ENCODE data around the gene ITGAL. TPM values are rescaled to one million over a fixed set of nuclear protein-coding genes. Genes with fewer than 3 reads are reported as not detected.
"Not testable (repeated sequence)": the region's sequence is repeated elsewhere in the genome, so short reads cannot be mapped to it uniquely, and the experiment has no call there.

Gene ITGAL
- total RNA-seq, 1 donor from 2014 or later, result 3.1 TPM

DNA sequence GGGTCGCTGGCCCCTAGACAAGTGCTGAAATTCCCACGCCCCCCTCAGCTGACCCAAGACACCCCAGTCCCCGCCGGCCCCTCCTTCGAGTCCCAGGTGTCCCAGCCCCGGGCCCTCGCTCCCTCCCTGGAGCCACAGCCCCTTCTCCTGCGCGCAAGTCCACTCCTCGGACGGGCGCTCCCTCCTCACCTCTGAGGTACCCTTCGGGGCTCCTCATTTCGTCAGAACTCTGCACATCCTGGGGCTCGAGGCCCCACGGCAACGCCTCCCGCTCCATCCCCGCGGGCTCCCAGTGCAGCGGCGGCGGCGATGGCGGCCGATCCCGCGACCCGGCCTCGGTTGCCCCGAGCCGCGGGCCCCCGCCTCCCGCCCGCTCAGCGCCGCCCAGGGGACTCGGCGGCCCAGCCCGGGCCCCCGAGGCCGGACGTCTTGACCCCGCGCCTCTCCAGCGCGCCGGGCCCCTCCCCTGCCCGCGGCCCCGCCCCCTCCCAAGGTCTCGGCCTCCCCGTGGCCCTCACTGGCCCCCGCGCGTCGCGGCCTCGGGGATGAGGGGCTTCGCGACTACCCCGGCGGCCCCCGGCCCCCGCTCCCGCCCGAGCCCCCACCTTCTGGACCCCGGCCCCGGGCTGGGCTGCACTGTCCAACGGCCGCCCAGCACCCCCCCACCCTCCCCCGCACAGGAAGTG lies 53.7 kb downstream of the ITGAL start, which contains the start of gene ZNF768:
Gene ZNF768 (minus strand): TSS at position 430 of the 686 bp plus-strand sequence. CDS start 153 bp downstream, at position 277.
- peak; percentile 31 for DNase-seq (ENCODE audit: low spot score)

DNA sequence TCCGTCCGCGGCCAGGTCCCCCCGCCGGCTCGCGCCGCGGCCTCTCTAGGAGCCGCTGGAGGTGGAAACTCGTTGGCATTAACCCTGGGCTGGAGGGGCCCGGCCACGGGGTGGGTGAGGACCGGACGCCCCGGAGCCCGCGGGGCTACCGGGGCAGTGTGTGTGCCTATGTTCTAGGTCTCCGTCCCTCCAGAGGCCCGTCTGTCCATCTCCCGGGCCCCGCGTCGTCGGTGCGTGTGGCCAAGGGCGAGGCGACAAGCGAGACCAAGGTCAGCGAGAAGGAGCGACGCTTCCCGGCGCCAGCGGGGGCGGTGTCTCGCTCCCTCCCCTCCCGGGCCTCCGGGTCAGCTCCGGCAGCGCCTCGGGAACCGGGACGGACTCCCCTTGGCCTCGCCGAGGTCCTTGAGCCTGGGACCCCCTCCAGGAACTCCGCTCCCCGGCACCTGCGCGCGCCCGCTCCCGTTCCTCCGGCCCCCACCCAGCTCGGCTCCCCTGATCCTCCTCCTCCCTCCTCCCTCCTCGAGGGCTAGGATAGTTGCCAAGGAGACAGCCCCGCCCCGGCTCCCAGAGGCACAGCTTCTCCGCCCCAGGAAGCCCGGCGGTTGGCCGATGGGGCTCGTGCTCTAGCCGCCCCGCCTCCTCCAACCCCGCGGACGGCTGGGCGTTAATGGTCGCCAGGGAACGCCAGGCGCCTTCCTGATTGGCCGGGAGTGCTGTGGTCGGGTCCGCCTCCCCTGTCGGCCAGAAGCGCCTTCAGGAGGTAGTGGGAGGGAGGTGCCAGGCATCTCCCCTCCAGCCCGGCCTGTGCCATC lies 54.5 kb downstream of the ITGAL start:
- peak; percentile 99 for DNase-seq (ENCODE audit: low spot score)

DNA sequence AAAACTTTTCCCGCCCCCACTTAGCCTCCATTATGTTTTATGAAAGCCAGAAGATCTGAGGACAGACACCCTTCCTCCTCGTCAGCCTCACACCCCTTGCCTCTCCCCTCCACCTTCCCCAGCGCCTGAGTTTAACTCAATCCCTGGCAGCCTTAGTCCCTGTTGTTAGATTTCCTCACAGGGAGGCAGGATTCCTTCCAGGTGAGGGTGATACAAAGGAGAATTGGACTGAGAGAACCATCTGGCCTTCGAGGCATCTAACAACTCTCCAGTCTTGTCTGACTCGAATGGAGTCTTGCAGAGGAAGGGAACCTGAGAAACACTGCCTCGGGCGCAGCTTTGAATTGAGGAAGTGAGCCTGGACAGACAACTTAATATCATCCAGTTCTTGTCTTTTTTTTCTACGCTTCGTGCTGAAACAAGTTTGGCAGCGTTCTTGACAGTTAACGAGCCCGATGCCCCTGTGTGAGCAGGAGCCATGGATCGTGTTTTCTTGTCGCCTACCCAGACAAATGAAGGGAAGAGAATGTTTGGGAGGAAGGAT lies 55.2 kb downstream of the ITGAL start:
- peak; percentile 89 for DNase-seq (ENCODE audit: low spot score)

DNA sequence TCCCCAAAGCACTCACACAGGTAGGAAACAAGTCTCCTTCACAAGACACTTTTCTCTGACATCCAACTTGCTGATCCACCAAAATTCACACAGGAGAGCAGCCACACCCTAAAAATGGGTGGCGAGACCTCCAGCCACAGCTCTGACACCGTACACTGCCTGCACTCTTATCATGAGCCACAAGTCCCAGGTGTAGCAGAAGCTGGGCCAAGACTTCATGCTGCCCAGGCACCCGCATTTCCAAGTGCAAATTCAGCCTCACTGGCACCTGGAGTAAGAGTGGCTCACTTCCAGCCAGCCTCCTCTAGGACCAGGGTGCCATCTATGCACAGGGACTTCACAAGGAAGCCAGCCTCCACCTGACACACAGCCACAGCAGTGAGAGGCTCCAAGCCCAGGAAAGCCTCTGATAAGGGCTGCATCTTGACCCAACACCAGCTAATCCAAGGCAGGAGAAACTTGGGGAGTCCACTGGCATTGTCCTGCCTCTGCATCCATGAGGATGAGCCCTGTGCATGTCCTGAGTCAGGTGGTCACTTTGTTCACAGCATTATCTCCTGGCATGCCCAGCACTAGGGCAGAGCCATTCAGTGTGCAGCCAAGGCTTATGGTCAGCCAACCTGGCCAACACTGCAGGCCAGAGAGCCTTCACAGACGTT lies 56.4 kb downstream of the ITGAL start:
- DNase-seq (ENCODE audit: low spot score), result no peak

DNA sequence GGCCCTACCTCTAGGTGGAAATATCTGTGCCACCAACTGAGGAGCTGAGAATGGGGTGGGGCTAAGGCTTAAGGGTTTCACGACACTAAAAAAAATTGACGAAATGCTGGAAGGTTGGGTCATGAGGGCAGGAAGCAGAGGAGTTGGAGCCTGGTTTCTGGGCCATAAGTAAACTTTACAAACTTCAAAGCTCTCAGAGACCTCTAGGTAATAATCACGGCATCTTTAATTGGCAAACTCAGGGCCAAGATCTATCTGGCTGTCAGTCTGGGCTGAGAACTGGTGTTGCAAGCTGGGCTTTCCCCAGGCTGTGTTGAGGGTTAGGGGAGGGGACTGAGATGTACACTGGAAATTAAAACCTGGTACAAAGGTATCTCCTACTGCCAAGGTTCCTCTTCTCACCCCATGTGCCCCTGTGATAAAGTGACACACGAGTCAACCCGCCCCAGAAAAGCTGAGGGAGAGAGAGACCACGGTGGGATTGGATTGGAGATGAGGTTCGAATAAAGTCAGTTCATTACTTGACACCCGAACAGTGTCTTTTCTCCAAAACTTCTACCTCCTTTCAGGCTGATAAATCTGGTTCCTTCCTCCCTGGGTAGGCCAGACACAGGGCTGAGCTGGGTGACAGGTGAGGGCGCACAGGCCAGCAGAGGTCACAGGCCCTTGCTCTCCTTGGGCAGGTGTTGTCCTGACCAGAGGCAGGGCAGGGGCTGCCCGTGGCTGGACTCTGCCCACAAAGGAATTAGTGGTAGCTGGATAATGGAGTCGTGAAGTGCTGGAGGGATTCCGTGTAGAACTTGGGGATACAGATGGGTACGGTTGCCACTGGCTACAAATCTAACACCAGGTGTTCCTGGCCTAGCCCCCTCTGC lies 57.9 kb downstream of the ITGAL start:
- no peak for DNase-seq (ENCODE audit: low spot score)

DNA sequence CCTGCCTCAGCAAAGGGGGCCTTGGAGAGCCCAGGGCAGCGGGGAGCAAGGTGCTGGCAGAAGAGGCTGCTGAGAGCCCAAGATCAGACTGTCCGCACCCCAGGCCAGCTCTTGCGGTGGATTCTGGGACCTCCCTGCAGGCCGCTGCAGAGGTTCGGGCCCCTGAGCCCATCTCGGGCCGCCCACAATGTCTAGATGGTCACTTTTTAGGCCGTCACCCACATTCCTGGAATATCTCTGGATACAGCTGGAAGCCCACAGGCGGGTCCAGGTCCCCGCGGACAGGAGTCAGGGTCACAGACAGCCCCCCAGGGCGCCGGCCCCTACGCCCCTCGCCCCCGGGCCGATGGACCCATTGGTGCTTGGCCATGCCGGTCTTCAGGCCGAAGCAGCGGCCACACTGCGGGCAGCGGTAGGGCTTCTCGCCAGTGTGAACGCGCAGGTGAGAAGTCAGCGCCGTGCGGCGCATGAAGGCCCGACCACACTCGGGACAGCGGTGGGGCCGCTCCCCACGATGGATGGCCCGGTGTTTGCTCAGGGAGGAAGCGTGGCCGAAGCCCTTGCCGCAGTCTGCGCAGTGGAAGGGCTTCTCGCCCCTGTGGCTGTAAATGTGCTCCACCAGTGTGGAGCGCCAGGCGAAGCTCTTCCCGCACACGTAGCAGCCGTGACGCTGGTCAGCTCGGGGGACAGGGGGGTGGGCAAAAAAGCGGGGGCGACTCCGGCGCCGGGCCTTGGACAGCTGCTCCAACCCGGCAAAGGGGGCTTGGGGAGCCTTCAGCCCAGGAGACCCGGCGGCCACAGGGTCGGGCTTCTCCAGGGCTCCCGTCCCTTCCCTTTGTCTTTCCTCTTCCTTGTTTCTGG lies 60.0 kb downstream of the ITGAL start:
- no peak for DNase-seq (ENCODE audit: low spot score)

DNA sequence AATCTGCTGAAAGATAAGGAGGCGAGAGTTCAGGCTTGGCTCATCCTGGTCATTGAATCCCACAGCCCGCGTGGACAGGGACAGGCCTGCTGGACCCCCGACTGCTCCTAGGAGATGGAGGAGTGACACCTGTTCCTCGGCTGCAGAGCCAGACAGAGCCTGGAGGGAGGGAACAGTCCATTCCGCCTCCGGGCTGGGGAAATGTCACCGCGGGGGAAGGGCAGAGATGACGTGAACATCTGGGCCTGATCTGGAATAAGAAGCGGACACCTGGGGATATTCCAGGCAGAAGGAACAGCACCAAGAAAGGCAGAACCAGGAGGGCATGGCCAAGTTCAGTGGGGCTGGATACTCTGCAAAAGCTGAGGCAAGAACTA lies 60.6 kb downstream of the ITGAL start:
- DNase-seq (ENCODE audit: low spot score), result no peak

DNA sequence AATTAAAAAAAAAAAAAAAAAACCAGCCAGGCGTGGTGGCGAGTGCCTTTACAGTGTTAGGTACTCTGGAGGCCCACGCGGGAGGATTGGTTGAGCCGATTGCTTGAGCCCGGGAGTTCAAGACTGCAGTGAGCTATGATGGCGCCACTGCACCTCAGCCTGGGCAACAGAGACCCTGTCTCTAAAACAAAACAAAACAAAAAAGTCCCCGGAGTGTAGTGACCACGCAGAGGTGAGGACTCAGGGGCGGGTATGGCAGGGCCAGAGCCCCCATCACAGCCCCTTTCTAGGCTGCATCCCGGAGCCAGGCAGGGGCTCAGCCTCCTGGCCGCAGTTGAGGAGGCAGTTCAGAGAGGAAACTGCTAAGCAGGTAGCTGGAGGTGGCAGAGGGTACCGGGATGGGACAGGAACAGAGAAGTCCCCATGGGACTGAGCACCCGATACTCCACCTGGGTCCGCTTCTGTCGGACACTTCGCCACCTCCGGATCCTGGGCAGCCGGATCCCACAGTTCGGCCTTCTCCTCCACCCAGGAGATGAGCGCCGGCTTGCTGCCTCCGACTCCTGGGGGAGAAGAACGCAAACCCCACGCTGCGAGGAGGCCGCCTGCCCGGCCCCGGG lies 61.3 kb downstream of the ITGAL start:
- DNase-seq (ENCODE audit: low spot score), result no peak

DNA sequence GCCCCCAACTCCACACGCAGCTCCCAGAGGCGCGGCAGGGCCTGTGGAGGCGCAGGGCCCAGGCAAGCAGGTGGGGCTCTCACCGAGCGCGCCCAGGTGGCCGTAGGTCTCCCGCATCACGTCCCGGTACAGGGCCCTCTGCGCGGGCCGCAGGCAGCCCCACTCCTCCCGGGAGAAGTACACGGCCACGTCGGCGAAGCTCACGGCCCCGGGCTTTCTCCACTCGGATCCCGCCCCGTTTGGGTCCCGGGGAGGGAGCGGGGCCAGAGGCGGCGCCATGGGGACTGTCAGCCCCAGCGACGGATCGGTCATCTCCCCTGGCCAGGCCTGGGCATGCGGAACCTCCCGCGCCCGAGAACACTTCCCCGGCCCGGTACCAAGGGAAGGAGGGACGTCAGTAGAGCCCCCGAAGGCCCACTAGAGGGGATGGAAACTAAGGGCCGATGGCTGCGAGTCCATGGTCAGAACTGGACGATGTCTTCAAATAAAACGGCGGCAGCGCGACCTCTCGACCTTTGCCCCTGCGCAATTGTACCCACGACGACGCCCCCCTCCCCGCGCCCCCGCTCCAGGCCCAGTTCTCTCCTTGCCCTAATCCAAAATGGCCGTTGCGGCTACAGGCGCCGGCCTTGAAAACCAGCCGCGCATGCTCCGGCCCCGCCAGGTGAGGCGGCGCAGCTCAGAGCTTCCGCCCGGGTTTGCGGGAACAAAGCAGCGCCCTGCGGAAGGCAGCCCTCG lies 62.0 kb downstream of the ITGAL start, which contains the start of gene ZNF747:
Gene ZNF747 (minus strand): TSS at position 491 of the 738 bp plus-strand sequence. CDS start 179 bp downstream, at position 312.
- DNase-seq (ENCODE audit: low spot score), result peak; percentile 95

DNA sequence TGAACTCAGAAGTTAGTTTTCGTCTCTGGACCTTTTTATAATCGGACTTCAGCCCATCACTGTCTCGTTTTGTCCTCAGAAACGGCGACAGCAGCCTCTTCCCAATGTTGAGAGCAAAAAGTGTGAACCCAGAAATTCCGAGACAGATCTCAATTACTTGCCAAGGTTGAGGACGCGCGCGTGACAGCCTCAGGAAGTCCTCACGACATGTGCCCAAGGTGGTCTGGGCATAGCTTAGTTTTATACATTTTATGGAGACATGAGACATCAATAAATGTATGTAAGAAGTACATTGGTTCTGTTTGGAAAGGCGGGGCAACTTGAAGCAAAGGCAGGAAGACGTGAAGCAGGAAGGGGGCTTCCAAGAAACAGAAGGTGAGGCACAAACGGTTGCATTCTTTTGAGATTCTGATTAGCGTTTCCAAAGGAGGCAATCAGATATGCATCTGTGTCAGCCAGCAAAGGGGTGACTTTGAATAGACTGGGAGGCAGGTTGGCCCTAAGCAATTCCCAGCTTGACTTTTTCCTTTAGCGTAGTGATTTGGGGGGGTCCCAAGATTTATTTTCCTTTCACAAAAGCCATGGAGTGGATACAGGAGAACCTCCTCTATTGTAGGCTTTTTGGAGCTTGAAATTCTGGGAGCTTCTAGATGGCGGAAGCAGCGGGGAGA lies 62.7 kb downstream of the ITGAL start:
- peak; percentile 55 for DNase-seq (ENCODE audit: low spot score)

DNA sequence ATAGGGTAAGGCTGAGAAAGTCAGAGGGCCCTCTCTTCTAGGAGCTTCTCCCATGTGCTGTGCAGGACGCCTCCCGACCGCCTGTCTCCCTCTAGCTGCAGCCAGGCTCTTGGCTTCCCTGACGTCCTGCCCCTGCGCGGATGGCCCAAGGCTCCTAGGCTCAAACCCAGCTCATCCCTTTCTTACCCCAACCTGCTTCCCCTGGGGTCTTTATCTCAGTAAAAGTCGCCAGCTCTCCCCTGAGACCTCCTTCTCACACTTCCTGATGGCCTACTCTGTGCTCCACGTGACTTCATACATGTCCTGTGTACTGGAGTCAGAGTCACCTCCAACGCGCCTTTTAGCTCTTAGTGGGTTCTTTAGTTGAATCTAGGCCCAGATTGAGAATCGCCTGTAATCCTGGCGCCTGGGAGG lies 63.2 kb downstream of the ITGAL start:
- DNase-seq (ENCODE audit: low spot score), result peak; percentile 86

DNA sequence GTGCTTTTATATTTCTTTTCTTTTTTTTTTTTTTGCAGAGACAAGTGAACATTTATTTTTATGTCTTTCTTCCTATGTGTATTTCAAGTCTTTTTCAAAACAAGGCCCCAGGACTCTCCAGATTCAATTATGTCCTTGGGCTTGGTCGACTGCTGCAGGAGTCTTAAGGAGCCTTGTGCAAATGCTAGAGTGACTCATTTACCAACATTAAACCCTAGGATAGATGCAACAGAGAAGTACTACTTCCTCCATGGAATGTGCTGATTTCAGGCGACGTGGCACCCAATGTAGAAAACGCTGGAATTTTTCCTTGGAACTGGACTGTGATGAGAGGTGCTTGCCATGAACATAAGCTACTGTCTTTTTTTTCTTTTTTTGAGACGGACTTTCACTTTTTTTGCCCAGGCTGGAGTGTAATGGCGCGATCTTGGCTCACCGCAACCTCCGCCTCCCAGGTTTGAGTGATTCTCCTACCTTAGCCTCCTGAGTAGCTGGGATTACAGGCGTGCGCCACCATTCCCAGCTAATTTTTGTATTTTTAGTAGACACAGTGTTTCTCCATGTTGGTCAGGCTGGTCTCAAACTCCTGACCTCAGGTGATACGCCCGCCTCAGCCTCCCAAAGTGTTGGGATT lies 64.0 kb downstream of the ITGAL start:
- not testable (repeated sequence) for DNase-seq (ENCODE audit: low spot score)

DNA sequence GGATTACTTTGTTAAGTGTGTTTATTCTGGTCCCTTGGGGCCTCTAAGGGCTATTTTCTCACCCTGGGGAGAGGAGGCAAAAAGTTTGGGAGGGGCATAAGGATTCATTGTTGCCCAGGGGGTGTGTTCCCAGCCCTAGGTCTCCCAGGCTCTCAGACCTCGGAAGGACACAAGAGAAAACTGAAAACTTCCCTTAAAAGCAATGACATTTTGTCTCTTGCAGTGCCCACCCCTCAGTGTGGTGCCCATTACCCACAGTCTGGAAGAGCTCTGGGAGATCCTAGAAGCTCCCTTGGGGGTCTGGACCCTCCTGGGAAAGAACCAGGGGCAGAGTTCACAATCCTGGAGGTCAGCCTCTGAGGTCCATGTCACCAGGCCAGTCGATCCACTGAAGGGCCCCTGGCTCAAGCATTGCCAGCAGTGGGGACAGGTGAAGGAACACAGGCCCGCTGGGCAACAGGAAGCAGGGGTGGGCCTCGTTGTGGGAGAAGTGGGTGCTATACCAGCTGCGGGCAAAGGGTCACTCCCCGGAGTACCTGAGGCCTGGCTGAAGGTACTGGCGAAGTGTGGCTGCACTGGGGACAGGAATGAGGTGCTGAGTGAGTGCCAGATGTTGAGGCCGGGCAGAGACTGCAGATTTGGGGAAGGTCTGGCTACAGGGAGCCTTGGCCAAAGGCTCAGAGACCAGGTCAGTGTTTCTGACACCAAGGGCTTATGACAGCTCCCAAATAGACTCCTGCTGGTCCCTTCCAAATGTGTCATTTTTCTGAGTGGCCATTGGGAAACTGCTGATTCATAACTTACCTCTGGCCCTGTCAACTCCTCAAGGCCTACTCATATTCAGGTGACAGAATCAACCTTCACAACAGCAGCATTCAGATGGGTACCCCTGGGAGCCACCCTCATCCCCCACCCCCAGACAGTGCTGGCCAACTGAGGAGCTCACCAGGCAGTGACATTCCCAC lies 66.7 kb downstream of the ITGAL start:
- DNase-seq (ENCODE audit: low spot score), result no peak

DNA sequence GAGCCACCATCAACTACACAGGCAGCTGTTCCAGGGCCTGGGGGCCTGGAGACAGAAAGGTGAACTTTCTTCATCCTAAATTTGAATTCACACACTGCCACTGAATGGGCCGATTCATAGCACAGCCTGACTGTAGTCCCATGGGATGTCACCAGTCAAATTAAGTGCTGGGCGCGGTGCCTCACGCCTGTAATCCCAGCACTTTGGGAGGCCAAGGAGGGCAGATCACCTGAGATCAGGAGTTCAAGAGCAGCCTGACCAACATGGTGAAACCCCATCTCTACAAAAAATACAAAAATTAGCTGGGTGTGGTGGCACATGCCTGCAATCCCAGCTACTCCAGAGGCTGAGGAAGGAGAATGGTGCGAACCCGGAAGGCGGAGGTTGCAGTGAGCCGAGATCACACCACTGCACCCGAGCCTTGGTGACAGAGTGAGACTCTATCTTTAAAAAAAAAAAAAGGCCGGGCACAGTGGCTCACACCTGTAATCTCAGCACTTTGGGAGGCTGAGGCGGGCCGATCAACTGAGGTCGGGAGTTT lies 67.5 kb downstream of the ITGAL start:
- not testable (repeated sequence) for DNase-seq (ENCODE audit: low spot score)

DNA sequence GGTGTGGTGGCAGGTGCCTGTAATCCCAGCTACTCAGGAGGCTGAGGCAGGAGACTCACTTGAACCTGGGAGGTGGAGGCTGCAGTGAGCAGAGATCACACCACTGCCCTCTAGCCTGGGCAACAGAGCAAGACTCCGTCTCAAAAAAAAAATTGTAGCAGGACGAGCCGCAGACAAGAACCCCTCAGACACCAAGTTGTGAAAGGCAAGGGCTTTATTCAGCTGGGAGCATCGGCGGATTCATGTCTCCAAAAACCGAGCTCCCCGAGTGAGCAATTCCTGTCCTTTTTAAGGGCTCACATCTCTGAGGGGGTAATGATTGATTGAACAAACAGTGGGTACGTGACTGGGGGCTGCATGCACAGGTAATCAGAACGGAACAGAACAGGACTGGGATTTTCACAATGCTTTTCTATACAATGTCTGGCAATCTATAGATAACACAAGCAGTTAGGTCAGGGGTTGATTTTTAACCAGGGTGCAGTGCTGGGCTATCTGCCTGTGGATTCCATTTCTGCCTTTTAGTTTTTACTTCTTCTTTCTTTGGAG lies 68.4 kb downstream of the ITGAL start:
- not testable (repeated sequence) for DNase-seq (ENCODE audit: low spot score)
